GM19395 (cell line): ENCODE data around the gene RSPH10B2.
"Not testable (repeated sequence)": the region's sequence is repeated elsewhere in the genome, so short reads cannot be mapped to it uniquely, and the experiment has no call there.

ENCODE experiments used
- ATAC-seq: cut with Tn5 transposase; IDR thresholded peaks from one replicate; pipeline ENCODE4 v1.9.1; 2021; ENCODE audit warnings: mild to moderate bottlenecking, moderate library complexity; ENCODE audit not compliant: unreplicated experiment

The RSPH10B2 gene

DNA sequence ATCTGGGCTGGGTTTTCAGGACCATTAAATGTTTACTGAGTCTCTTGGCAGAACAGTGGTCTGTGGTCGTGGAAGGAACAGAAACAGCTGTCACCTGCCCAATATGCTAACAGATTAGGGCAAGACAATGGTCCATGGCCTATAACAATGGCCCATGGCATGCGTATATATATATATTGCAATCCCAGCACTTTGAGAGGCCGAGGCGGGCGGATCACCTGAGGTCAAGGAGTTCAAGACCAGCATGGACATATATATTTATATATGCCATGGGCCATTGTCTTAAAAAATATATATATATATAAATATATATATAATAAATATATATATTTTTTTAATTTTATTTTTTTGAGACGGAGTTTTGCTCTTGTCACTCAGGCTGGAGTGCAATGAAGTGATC lies 27.7 kb downstream of the RSPH10B2 start:
- ATAC-seq = not testable (repeated sequence)

DNA sequence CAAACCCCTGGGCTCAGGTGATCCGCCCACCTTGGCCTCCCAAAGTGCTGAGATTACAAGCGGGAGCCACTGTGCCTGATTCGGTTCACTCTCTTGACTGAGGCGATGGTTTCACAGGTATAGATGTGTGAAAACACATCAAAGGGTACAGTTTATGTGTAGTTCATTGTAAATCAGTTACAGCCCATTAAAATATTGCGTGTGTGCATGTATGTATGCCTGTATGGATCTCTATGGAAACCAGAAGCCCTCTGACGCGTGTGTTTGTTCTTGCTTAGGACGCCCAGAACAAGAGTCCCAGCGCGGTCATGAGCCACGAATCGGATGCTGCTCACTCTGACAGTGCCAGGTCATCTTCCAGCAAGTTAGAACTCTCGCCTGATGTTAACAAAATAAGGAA lies 35.5 kb downstream of the RSPH10B2 start:
- ATAC-seq = not testable (repeated sequence)

DNA sequence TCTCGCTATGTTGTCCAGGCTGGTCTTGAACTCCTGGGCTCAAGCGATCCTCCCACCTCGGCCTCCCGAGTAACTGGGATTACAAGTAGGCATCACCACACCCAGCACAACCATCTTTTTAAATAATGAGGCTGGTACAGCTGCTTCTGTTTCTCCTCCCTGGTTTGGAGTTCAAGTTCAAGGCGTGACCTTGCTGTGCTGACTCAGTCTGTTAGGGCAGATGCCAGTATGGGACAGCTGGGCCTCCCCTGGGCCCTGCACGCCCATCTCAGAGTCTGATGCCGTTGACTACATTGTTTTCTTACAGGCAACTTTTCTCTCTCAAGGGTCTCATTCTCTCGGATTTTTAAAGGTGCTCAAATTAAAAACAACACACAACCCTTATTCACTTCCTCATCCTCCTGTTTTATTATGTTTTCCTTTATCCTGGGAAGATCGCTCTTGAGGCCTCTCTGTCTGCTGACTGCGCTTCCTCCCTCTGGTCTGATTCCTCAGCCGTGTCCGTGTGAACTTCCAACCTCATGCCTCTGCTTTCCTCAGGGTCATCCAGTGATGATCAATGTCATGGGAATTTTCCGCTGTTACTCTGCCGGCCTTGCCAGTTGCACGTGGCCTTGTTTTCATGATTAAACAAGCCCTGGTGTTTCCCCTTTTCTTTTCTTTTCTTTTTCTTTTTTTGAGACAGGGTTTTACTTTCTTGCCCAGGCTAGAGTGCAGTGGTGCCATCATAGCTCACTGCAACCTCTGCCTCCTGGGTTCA lies 38.4 kb downstream of the RSPH10B2 start:
- not testable (repeated sequence) for ATAC-seq

DNA sequence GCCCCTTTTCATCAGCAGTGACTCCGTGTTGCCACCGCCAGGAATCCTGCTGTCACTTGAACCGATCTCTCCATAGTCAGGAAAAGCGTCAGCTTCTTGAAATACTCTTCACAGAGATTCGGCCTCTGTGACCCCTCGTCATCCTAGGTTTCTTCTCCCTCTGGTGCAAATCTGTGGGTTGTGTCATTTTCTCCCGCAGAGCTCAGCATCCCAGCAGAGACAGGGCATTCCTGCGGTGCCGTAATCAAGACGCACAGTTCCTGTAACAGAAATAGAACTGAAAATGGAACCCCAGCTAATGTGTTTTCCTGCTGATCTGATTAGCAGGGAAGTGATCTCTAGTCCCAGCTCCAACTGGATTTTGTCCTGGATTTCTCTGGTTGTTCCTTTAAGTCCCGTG lies 40.4 kb downstream of the RSPH10B2 start:
- ATAC-seq = not testable (repeated sequence)

- ATAC-seq = not testable (repeated sequence)
These were observed 43.3 kb downstream of the RSPH10B2 start for GRCh38 chr7:6797218-6797617.

DNA sequence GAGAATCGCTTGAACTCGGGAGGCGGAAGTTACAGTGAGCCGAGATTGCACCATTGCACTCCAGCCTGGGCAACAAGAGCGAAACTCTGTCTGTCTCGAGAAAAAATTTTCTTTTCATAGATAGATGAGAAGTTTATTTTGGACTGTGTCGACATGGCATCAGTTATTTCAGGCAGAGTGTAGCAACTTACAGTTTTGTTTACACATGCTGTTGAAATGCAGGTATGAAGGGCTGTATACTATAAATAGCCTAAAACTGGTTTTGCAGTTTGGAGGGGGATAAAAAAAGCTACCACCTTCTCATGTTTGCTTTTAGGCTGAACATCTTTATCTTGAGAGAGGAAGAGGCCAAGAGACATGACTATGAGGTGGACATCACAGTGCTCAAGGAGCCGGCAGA lies 44.1 kb downstream of the RSPH10B2 start:
- ATAC-seq = not testable (repeated sequence)

DNA sequence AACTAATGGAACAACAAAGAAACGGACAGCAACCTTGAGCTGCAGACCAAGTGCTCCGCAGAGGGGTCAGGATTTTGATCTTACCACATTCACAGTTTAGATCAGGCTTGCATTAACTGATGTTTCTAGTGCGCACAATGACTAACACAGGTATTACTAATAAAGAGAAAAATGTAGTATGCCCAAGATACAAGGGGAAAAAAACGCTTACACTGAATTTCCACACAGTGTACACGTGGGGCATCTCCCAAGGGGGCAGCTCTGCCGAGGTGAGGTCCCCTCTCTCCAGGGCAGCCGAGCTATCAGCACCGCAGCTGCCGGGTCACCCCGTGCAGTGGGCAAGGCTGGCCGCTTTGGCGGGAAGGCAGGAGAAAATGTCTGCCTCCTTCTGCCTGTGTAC lies 46.0 kb downstream of the RSPH10B2 start:
- ATAC-seq = not testable (repeated sequence)

- not testable (repeated sequence) for ATAC-seq
These were observed 46.4 kb downstream of the RSPH10B2 start for GRCh38 chr7:6800331-6800730.

GRCh38 chr7:6807393-6807918 lies 53.6 kb downstream of the RSPH10B2 start:
- not testable (repeated sequence) for ATAC-seq

DNA sequence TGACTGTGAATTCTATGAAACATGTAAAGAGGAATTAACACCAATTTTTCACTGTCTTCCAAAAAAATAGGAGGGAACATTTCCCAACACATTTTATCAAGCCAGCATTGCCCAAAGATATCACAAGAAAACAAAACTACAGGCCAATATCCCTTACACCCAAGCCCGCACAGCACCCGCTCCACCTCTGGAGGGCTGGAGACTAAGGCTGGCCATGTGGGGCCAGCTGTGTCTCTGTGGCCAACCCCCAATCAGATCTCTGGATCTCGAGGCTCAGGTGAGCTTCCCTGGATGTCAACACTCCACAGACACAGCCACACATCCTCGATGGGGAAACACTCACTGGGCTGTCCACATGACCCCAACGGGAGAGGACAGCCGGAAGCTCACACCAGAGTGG lies 54.1 kb downstream of the RSPH10B2 start:
- not testable (repeated sequence) for ATAC-seq

GRCh38 chr7:6813011-6813410 lies 59.1 kb downstream of the RSPH10B2 start:
- ATAC-seq = not testable (repeated sequence)

DNA sequence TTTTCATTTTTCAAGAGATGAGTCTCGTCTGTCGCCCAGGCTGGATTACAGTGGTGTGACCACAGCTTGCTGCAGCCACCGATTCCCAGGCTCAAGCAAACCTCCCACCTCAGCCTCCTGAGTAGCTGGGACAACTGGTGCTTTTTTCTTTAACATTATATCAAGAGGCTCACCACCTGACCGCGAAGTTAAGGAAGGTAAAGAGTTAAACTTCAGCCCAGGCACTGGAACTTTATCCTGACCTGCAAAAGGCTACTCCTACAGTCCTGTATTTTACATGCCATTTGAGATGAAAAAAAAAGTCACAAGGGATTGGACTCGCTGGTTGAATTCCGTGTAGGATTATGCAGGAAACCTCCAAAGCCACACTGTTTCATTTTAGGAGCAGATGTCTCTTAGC lies 61.6 kb downstream of the RSPH10B2 start:
- ATAC-seq = not testable (repeated sequence)

DNA sequence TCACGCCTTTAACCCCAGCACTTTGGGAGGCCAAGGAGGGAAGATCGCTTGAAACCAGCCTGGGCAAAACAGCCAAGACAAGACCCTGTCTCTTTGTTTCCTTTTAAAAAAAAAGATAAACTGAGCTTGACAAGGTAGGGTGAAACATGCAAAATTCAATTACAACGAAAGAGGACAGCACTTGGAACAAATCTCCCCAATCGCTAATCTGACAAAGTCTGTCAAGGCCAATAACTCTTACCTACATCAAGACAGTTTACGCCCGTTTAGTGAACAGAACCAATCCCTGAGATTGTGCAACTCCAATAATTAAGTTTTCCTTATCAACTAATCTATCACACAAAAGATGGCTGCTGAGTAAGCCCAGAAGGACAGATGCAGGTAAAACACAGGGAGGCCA lies 67.7 kb downstream of the RSPH10B2 start:
- ATAC-seq = not testable (repeated sequence)

GRCh38 chr7:6825236-6826125 lies 71.6 kb downstream of the RSPH10B2 start:
- ATAC-seq = peak; percentile 61

GRCh38 chr7:6826151-6826550 lies 72.2 kb downstream of the RSPH10B2 start, which contains the start of gene CCZ1B:
Gene CCZ1B, minus strand, starts transcription at chr7:6826275. Its CDS starts 78 bp downstream, at chr7:6826197.
- peak; percentile 99 for ATAC-seq

DNA sequence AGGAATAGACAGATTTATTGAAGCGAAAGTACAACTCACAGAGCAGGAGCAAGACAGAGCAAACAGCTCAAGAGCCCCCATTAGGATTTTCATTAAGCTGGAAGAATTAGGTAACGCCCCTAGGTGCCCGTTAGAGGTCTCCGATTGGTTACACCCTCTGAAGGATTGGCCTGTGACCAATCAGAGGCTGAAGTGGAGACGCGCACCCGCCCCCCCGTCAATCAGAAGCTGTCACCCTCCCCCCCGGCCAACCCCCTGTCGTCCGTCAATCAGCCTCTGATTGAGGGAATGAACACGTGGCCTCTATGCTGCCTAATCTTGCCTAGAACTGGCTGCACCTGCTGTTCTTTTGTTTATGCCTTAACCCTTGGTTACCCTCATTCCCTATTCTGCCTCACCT lies 73.3 kb downstream of the RSPH10B2 start:
- not testable (repeated sequence) for ATAC-seq

DNA sequence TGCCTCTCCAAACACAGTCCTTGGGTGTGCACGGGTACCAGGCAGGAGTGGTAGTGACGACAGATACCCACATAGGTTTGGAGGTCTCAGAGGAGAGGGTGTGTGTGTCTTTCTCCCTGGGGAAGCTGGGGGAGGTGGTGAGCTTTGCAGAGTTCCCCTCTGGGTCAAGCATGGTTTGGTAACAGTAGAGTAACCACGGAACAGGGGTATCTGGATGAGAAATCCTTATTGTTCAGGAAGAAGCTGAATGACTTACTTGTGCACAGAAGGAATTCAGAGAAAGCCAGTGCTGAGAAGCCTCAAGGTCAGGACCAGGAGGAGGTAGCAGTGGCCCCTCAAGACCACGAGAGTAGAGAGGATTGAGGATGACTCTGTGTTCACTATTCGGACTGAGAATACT lies 75.7 kb downstream of the RSPH10B2 start:
- not testable (repeated sequence) for ATAC-seq

GRCh38 chr7:6830026-6830425 lies 76.1 kb downstream of the RSPH10B2 start:
- not testable (repeated sequence) for ATAC-seq

- ATAC-seq = no peak
These were observed 77.3 kb downstream of the RSPH10B2 start for GRCh38 chr7:6831018-6831725.

GRCh38 chr7:6833636-6834035 lies 79.7 kb downstream of the RSPH10B2 start:
- ATAC-seq = no peak

DNA sequence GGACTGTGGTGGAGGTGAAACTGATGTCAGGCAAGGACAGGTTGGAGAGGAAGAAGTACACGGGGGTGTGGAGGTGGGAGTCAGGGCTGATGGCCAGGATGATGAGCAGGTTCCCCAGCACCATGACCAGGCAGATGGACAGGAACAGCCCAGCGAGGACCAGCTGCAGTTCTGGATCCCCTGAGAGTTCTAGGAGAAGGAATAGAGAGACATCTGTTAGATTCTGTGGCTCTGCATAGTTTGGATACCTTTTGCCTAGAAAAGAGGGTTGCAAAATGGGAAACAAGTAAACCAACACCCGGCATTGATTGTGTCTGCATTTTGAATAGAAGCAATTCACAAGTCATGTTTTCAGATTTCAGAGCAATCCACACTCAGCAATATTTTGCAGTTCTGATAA lies 81.6 kb downstream of the RSPH10B2 start:
- not testable (repeated sequence) for ATAC-seq
